ENCODE results near the gene PPARD.
"Not testable (repeated sequence)": the region's sequence is repeated elsewhere in the genome, so short reads cannot be mapped to it uniquely, and the experiment has no call there.

The PPARD gene

GRCh38 chr6:35413911-35414310 lies 71.6 kb downstream of the PPARD start:
- DNase-seq, result peak; percentile 19 to 57

DNA sequence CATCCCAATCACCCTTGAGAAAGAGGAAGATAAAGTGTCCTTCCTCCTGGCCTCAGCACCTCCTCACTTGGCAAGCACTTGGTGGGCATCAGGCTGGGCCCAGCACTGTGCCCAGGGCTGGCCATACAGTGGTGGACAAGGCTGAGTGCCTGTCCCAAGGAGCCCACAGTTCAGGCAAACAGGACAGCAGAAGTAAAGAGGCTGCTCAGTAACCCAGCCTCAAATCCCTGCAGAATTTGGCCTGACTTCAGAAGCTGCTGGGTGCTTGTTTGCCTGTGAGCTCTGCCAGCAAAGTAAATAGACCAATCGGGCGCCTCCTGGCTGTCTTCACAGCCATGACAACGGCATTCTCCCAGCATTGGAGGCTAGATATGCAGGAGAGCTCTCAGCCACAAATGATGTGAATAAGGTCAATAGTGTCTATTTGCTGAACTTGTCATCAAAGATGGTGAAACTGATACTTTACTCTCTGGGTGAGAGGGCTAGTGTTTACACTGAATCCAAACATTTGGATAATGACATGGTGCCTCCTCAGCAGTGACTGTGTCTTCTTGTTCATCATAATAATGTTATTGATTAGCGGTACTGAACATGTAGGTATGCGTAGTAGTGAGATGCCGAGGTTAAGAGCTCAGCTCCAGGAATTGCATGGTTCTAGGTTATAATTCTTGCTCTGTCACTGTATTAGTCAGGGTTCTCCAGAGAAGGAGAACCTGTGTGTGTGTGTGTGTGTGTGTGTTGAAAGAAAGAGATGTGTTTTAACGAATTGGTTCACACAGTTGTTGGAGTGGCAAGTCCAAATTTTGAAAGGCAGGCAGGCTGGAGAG lies 72.9 kb downstream of the PPARD start:
- DNase-seq, result peak; percentile 83 to 92

DNA sequence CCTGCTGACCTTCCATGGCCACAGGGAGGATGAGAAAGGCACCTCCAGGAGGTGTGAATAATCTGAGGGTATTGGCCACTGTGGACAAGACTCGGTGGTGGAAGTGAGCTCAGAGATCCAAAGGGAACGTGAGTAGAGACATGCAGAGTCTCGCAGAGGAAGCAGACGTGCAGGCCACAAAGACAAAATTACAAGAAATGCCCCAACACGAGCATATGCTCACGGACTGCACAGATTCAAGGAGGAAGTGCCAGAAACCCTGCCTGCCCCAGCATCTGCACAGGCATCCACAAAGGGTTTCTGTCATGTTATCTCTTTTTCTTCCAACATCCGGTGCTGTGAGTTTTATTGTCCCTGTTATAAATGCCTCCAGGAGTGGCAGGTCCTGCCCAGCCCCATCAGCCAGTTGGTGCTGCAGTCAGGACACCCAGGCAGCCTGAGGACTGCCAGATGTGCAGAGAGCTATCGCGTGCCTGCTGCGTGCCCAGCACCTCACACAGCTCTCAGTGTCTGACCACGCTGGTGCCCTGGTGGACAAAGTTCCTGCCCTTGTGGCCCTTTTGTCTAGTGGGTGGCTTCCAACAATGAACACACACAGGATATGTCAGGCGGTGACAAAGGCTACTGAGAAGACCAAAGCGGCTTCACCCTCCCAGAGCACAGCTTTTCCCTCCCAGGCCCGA lies 75.8 kb downstream of the PPARD start:
- DNase-seq, result no peak

GRCh38 chr6:35419417-35419816 lies 77.1 kb downstream of the PPARD start:
- DNase-seq, result no peak

GRCh38 chr6:35419961-35420360 lies 77.6 kb downstream of the PPARD start:
- DNase-seq, result no peak

DNA sequence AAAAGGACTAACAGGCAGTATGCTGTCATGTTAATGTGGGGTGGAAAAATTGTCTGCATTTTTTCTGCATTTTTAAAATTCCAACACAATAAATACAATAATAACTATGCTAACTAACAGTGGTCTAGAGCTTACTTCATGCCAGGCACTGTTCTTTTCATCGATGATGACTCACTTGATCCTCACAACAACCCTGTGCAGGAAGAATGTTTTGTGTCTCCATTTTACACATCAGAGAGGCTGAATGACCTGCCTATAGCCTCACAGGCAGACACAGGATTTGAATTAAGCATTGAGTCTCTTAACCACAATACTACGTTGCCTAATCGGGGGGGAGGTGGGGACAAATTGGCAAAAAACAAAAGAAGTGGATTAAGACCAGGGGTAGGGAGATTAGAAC lies 82.9 kb downstream of the PPARD start:
- DNase-seq, result no peak

GRCh38 chr6:35426074-35426473 lies 83.7 kb downstream of the PPARD start:
- no peak for DNase-seq

DNA sequence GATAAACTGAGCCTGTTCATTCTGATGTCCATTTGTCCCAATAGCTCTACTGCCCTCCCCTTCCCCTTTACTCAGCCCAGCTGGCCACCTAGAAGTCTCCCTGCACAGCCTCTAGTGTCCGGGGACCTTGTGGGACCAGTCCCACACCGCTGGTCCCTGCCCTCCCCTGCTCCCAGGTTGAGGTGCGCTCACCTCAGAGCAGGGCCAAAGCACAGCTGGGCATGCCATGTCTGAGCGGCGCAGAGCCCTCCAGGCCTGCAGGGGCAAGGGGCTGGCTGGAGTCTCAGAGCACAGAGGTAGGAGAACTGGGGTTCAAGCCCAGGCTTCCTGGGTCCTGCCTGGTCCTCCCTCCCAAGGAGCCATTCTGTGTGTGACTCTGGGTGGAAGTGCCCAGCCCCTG lies 85.1 kb downstream of the PPARD start:
- no peak for DNase-seq

- no peak for DNase-seq
These were observed 85.5 kb downstream of the PPARD start for GRCh38 chr6:35427851-35428321.

DNA sequence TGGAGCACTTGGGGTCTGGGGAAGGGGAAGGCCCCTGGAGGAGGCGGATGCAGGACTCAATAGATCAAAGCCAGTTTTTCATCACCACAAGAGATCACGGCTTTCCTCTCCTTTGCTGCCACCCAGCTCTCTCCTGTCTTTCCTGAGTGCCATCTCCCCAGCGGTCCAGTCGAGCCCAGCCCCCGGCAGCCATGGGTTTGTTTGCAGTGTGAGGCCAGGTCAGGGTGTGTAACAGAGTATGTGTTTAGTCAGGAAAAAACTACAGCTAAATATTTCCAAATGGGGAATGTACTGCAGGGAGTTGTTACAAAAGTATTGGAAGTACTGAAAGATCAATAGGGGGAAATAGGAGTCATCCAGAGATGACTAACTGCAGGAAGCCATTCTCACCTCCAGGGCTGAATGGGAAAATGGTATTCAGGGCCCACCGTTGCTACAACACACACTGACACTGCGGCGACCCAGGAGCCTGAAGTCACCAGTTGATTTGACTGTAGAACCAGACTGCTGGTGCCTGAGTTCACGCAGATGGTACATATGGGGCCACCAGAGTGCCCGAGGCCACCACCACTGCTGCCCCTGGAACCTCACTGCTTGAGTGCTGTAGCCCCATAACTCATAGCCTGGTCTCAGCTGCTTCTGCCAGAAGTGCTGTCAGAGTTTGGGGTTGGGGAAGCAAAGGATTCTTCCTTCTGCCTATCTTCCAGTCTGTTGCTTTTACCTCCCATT lies 86.2 kb downstream of the PPARD start:
- DNase-seq, result no peak

DNA sequence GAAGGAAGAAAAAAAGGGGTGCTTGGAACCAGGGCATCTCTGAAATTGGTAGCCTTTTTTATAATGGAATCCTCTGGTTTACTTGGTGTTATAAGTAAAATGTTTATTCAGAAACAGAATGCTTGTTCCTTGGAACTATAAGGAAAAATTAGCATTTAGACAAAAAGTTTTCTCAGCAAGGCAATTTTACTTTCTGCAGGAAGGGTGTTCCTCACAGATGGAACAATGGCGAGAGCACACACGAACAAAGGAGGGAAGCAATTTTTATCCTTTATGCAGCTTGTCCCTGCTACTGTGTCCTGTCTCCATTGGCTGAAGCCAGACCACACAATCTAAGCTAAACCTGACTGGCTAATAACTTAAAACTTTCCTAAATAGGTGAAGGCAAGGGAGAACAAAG lies 87.1 kb downstream of the PPARD start:
- DNase-seq, result no peak

DNA sequence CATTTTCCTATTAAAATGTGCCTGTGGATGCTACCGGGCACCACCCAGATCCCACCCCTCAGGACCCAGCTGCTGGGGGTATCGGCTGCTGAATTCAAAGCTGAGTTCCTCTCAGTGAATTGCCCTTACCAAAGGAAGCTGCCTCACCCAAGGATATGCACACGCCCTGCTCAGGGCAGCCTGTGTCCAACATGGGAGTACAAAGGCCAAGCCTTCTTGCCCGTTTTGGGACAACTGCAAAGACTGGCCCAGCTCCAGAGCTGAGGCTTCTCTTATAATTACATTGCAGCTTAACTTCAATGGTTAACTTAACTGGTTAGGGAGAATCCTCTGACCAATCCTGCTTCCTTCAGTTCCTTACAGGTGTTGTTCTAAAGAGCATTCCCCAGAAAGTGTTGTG lies 89.9 kb downstream of the PPARD start:
- no peak for DNase-seq

DNA sequence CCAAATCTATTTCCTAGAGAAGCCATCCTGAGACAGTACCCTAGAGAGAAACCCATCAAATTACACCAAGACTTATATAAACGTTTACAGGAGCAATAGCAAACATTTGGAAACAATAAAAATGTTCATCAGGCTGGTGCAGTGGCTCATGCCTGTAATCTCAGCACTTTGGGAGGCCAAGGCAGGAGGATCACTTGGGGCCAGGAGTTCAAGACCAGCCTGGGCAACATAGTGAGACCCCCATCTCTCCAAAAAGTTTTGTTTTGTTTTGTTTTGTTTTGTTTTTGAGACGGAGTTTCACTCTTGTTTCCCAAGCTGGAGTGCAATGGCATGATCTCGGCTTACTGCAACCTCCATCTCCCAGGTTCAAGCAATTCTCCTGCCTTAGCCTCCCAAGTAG lies 90.3 kb downstream of the PPARD start:
- DNase-seq, result not testable (repeated sequence)

DNA sequence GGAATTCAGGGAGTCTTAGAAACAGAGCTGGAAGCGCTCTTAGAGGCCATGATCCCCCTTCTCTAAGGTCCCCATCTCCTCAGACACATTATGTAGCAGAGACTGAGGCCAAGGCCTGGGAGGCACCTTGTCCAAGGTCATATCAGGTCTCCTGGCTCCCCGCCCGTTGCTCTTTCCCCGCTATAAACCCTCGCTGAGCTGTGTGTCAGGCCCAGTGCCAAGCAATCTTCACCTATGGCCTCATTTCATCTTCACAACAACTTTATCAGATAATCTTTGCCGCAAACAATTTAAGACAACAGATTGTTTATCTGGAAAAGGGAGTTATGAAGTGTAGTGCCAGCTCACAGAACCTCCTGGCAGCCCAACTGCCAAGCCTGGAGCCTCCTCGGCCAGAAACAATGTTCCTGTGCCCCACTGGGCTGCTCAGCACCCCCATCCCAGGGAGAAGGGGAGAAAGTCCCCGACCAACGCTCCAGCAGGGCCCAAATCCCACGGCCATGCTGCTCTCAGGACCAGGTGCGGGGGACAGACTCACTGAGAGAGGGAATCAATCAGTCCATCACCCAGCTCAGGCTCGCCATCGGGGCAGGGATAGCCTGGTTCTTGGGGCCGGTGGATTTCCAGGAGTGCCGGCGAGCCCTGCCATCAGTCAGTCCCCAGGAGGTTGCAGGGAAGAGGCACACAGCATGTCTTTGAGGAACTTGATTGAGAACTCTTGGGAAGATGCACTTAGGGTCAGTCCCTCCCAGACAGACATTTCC lies 92.9 kb downstream of the PPARD start:
- no peak for DNase-seq

DNA sequence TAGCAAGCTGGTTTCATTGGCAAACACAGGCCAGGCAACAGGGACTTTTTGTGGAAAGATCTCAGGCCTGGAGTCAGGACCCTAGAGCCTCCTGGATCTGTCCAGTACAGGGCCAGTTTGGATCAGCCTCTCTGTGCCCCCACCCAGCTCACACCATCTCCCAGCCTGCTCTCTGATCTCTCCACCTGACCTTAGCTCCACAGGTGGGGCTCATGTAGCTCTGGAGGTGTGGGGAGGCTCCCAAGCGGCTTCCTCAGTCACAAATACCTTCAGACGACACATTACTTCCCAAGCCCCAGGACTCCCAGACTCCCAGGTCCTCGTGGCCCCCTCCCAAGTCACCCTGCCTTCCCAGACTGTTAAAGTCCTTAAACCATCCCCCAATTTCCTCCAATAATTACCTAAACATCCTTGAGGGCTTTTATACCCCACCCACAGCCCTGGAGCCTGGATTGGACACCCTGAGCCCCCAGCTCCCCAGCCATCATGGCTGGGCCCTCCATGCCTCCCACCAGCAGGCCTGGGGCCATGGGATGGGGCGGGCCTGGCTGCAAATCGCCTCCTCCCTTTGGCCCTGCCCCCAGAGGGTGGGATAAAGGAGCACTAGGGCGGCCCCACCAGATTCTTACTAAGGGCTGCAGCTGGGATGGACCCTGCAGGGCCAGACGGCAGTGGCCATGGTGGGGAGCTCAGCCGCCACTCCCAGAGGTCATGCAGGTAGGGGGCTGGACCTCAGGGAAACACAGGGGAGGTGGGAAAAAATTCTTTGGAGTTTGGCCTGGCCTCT lies 93.9 kb downstream of the PPARD start:
- no peak for DNase-seq

- DNase-seq, result not testable (repeated sequence)
These were observed 96.2 kb downstream of the PPARD start for GRCh38 chr6:35438378-35439065.

DNA sequence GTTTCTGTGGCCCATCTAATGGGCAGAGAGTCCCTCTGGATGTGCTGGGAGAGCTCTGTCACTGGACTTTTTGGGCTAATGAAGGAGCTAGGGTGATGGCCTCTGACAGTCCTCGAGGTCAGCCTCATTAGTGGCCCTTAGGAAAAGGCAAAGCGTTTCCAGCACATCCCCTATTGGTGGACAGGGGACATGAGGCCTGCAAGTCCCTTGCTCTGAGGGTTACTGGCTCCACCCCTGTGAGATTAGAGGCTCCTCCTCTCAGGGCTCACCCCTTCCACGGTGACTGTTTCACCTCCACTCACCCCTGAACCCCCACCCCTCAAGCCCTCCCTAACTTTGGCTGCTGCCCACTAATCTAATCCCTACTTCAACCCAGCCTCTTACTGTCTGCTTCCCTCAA lies 97.0 kb downstream of the PPARD start:
- DNase-seq, result no peak

- no peak for DNase-seq
These were observed 98.8 kb downstream of the PPARD start for GRCh38 chr6:35441205-35441604.

DNA sequence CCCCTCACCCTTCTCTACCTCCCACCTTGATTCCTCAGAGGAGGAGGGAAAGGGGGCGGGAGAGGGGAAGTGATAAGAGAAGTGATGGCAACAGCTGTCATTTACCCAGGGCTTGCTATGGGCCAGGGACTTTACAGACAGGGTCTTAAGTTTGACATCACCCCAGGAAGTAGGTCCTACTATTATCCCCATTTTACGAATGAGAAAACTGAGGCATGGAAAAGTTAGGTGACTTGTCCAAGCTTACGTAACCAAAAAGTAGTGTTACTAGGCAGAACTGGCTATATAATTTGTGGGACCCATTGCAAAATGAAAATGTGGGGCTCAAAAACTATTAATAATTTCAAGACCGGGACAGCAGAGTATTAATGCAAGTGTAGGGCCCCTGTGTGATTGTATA lies 99.3 kb downstream of the PPARD start:
- DNase-seq, result no peak

DNA sequence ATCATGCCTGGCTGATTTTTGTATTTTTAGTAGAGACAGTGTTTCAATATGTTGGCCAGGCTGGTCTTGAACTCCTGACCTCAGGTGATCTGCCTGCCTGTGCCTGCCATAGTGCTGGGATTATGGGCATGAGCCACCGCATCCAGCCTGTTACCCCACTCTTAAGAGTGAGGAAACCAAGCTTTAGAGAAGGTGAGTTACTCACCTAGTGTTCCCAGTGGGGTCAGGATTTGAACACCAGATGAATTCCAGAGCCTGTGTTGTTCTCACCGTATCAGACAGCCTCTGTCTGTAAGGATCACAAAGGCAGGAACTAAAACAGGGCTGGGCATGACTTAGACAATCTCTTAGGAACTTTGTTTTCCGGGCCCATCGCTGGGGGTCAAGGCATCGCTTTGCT lies 100.3 kb downstream of the PPARD start:
- DNase-seq, result no peak

DNA sequence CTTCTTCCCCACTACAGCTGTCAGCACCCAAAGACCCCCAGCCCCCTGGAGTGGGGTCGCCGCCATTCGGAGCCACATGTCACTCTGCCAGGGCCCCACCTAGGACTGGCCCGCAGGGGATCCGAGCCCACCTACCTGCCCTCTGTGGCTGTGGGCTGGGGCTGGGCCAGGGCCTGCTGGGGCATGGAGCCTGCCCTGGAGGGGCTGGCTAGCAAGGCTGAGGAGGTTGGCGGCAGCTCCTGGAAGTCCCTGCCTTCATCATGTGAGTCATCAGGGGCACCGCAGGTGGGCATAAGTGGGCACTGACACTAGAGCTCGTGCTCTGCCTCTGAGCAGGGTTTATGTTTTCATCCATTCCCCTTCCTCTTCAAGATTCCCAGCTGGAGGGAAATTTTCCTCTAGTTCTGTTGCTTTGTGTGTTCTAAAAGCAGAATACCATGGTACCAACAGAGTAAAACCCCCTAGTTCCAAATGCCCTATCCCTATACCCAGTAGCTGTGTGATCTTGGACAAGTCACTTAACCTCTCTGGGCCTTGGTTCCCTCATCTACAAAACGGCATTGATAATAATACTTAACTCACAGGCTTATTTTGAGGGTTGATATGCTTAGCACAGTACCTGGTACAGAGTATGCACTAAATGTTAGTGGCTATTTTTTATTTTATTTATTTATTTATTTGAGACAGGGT lies 101.1 kb downstream of the PPARD start:
- no peak for DNase-seq
